BJ (cell line): ENCODE data around the gene MAGI1. TPM values are rescaled to one million over a fixed set of nuclear protein-coding genes. Genes with fewer than 3 reads are reported as not detected.

Source experiments
- CTCF ChIA-PET: fragments of 350-600 bp; formaldehyde crosslinking; extraction: SDS; loops from one replicate; lab custom pipeline; 2021; ENCODE audit warnings: antibody characterized with exemption, inconsistent platforms; lab: Yijun Ruan, JAX
- POLR2A ChIA-PET: fragments of 300-600 bp; sonication (Branson Sonifier 250); formaldehyde crosslinking; extraction: SDS; loops from one replicate; lab custom pipeline; 2021; ENCODE audit warnings: antibody characterized with exemption; lab: Charles Lee
- DNase-seq: peaks from one replicate; pipeline ENCODE4 v3.0.0-alpha.2; 2011; ENCODE audit warnings: low read depth
- H3K27me3 ChIP-seq: 2 replicates; pipeline ENCODE4 v1.6.0; 2011; ENCODE audit warnings: low read length; ENCODE audit not compliant: control insufficient read depth, insufficient read depth
- H3K36me3 ChIP-seq: 2 replicates; pipeline ENCODE4 v1.5.1; 2011; ENCODE audit warnings: low read length; ENCODE audit not compliant: control insufficient read depth, insufficient read depth
- H3K4me3 ChIP-seq: 2 replicates; pipeline ENCODE4 v1.5.1; 2011; ENCODE audit warnings: low read depth, mild to moderate bottlenecking, control low read depth, low read length
- polyA plus RNA-seq: library from polyadenylated mRNA; depleted of rRNA; stranded (reverse); fragments of >200 nt; gene quantifications from 2 replicates; pipeline ENCODE4 v1.2.3, GENCODE V29; 2011
- TF ChIP-seq, protein P1 (sequence below): IDR thresholded peaks from 2 replicates; pipeline ENCODE4 v1.5.1; 2011; ENCODE audit warnings: low read depth, mild to moderate bottlenecking, control low read depth, inconsistent platforms, low read length, moderate library complexity; ENCODE audit not compliant: insufficient read depth

Gene MAGI1
- polyA plus RNA-seq, 1 experiment = 14.4 TPM

DNA sequence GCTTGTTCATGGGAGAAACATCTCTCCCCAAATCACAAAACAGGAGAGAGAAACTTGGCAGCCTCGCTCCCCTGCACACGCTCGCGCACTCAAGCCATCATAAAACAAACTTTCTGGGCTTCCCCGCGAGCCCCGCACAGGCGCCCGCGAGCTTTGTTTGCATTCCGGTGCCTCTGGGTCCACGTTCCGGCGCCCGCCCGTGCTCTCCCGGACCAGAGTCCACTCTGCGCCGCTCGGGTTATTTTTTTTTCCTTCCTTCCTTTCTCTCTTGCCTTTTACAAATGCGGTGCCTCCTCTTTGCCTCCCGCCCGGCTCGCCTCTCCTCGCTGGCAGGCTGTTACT is 363 bp downstream of the MAGI1 start:
- no peaks in the 10 kb centered on the region for H3K27me3 ChIP-seq
- no peak for DNase-seq
- H3K4me3 ChIP-seq = peak overlapping the region; percentile 81
- CTCF ChIA-PET = interaction anchor here (0.7 to 1.5 kb wide), 6 partner anchors 17 to 254 kb away, joined by 3 read pairs; no protein-coding TSS in a partner anchor
- H3K36me3 ChIP-seq = no peaks in the 10 kb centered on the region
- TF ChIP-seq, protein P1, sequence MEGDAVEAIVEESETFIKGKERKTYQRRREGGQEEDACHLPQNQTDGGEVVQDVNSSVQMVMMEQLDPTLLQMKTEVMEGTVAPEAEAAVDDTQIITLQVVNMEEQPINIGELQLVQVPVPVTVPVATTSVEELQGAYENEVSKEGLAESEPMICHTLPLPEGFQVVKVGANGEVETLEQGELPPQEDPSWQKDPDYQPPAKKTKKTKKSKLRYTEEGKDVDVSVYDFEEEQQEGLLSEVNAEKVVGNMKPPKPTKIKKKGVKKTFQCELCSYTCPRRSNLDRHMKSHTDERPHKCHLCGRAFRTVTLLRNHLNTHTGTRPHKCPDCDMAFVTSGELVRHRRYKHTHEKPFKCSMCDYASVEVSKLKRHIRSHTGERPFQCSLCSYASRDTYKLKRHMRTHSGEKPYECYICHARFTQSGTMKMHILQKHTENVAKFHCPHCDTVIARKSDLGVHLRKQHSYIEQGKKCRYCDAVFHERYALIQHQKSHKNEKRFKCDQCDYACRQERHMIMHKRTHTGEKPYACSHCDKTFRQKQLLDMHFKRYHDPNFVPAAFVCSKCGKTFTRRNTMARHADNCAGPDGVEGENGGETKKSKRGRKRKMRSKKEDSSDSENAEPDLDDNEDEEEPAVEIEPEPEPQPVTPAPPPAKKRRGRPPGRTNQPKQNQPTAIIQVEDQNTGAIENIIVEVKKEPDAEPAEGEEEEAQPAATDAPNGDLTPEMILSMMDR = no peak
- POLR2A ChIA-PET = no interaction called here

DNA sequence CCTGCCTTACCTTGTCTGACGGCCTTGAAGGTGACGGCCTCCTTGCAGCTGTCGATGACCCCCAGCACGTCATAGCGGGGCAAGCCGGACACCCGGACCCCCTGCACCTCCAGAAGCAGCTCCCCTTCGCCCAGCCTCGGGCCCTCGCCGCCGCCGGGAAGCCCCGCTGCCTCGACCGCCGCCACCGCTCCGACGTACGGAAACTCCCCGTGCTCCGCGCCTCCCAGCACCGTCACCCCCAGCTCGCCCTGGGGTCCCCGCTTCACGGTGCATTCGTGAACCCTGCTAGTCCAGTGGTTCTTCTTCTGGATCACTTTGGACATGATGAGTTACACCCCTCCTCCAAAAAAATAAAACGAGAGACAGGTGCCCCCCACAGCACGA is 740 bp downstream of the MAGI1 start:
- TF ChIP-seq, protein P1 = no peak
- ChIA-PET CTCF (interaction anchor here (0.7 to 1.5 kb wide), 6 partner anchors 17 to 254 kb away, joined by 3 read pairs; no protein-coding TSS in a partner anchor), POLR2A (no interaction called here)
- Histone ChIP-seq H3K4me3 (peak overlapping the region; percentile 81), H3K36me3 (no peaks in the 10 kb centered on the region), H3K27me3 (no peaks in the 10 kb centered on the region)
- DNase-seq = no peak

DNA sequence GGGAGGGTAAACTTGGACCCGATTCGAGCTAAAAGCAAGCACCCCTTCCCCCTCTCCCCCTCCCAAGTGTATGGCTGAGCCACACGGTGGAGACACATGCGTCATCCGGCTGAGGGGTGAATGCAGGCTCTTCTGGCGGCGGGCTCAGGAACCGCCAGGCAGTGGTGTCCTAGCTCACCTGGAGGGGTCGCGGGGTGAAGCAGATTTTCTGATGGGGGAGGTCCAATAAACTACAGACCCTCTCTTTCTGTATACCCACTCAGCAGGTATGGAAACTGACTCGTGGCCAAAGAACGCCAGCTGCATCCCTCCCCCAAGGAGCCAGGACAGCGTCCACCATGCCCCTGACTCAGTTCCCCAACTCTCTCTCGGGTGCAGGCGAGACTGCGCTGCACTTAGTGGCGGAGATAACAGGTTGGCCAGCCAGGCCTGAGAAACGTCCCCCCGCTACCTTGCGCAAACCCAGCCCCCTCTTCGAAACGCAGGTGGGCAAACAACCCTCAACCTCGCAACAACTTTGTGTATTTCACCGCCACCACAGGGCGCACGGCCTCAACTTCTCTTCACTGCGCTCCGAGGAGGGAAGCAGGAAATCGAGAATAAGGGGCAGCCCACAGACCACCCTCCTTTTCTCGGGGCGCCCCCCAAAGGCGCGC is 1.3 kb downstream of the MAGI1 start:
- TF ChIP-seq, protein P1 = peak; percentile 46
- ChIA-PET POLR2A (no interaction called here), CTCF (interaction anchor here (0.9 to 1.7 kb wide), 8 partner anchors 10 to 253 kb away, joined by 3 to 5 read pairs (median 4); no protein-coding TSS in a partner anchor)

DNA sequence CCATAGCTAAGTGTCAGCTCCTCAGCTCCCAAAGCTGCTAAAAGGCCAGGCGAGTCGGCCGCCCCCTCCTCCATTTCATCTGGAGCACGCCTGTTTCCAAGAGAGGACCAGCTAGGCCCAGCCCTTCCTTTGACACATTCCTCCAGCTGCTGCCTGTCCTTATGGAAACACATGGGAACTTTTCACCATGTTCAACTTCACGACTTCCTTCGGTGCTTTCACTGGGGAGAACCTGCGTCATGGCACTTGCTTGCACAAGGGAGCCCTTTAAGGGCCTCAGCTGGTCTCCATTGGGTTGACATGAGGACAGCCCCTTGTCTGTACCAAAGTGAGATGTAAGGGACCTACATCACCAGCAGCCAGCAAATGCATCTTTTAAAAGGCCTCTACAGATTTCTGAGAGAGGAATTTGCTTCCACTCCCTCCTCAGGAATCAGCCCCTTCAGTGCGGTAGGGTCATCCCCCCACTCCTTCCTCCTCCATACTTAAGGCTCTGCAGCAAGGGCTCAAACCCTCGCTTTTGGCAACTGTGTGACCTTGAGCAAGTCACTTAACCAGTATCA is 2.1 kb downstream of the MAGI1 start:
- Histone ChIP-seq H3K27me3 (no peaks in the 10 kb centered on the region), H3K36me3 (no peaks in the 10 kb centered on the region), H3K4me3 (peak overlapping the region; percentile 81)
- DNase-seq = no peak
- ChIA-PET CTCF (interaction anchor here (0.7 to 1.7 kb wide), 7 partner anchors 9 to 249 kb away, joined by 3 to 5 read pairs (median 4); no protein-coding TSS in a partner anchor), POLR2A (no interaction called here)
- TF ChIP-seq, protein P1 = no peak

More for the DNA sequence above, 1.3 kb downstream of the MAGI1 start:
- no peak for DNase-seq
- H3K27me3 ChIP-seq = no peaks in the 10 kb centered on the region
- H3K4me3 ChIP-seq = peak overlapping the region; percentile 81
- no peaks in the 10 kb centered on the region for H3K36me3 ChIP-seq

DNA sequence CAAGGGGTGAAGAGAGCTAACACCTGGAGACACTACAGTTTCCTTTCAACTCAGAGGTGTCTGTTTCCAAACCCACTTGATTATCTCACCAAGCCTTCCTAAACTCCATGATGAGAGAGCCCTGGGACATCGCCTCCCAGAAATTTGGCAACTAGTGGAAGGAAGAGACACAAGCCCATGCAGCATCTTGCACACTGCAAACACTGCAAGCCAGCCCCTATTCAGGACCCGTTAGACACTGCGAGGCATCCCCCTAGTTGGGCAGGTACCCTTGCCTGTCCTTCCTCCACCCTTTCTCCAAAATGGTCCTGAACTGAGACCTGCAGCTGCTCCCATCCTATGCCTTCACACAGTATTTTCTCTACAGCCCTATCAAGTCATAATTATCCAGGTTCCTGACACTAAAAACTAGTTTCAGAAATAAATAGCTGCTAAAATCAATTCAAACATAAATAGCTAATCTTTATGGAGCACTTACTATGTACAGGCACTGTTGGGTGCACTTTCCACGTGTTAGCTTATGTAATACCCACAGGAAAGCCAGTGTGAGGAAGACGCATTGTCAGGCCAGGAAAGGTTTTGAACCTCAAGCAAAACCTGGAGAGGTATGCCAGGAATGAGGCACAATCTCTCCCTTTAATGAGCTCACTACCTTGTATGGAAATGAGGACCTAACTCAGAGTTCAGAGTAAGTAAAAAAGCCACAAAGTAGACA is 2.8 kb downstream of the MAGI1 start:
- Histone ChIP-seq H3K4me3 (peak overlapping the region; percentile 81), H3K36me3 (no peaks in the 10 kb centered on the region), H3K27me3 (no peaks in the 10 kb centered on the region)
- TF ChIP-seq, protein P1 = no peak
- ChIA-PET CTCF (interaction anchor here (0.6 to 1.7 kb wide), 6 partner anchors 8 to 138 kb away, joined by 3 to 5 read pairs (median 4); no protein-coding TSS in a partner anchor), POLR2A (no interaction called here)
- no peak for DNase-seq
